Ectodermal cell (in vitro differentiated cells): ENCODE results near the gene CASP8.

Source experiments
- H3K27ac ChIP-seq: 2 replicates; pipeline ENCODE4 v1.7.0; 2013; ENCODE audit warnings: mild to moderate bottlenecking, low read depth, low read length; ENCODE audit not compliant: insufficient read depth, poor library complexity, severe bottlenecking
- H3K27me3 ChIP-seq: 2 replicates; pipeline ENCODE4 v1.7.0; 2013; ENCODE audit warnings: mild to moderate bottlenecking, low read length; ENCODE audit not compliant: insufficient read depth, control insufficient read depth, poor library complexity, severe bottlenecking
- H3K36me3 ChIP-seq: one replicate; pipeline ENCODE4 v1.7.0; 2013; ENCODE audit warnings: low read length; ENCODE audit not compliant: control insufficient read depth, insufficient read depth
- H3K4me1 ChIP-seq: one replicate; pipeline ENCODE4 v1.7.0; 2013; ENCODE audit warnings: low read length; ENCODE audit not compliant: control insufficient read depth, insufficient read depth
- H3K4me3 ChIP-seq: 2 replicates; pipeline ENCODE4 v1.7.0; 2013; ENCODE audit warnings: low read depth, low read length, control low read depth; ENCODE audit not compliant: insufficient read depth
- H3K9me3 ChIP-seq: 2 replicates; pipeline ENCODE4 v1.7.0; 2013; ENCODE audit warnings: mild to moderate bottlenecking, low read length, moderate library complexity; ENCODE audit not compliant: control insufficient read depth
- WGBS, 2 experiments: methylation state at CpG; one replicate each; pipeline ENCODE4 v1.1.7; 2013; ENCODE audit warnings: missing lambda C conversion rate in 2 of 2; 5-methylcytosine and 5-hydroxymethylcytosine counted together

CASP8 gene

GRCh38 chr2:201269764-201270163 lies 9.4 kb downstream of the CASP8 start:
- Histone ChIP-seq H3K27ac (no peak overlapping the region), H3K36me3 (no peaks in the 10 kb centered on the region), H3K4me3 (no peak overlapping the region), H3K9me3 (no peaks in the 10 kb centered on the region), H3K27me3 (no peaks in the 10 kb centered on the region), H3K4me1 (no peaks in the 10 kb centered on the region)
- no CpG with 5 or more reads among the region's 2 CpGs for WGBS, 2 experiments

GRCh38 chr2:201270293-201271001 lies 10.1 kb downstream of the CASP8 start:
- 94 to 96% methylated on average over 9 of the region's 9 CpGs for WGBS, 2 experiments
- Histone ChIP-seq H3K27ac (no peak overlapping the region), H3K4me1 (no peaks in the 10 kb centered on the region), H3K9me3 (no peaks in the 10 kb centered on the region), H3K36me3 (no peaks in the 10 kb centered on the region), H3K4me3 (no peak overlapping the region), H3K27me3 (no peaks in the 10 kb centered on the region)

GRCh38 chr2:201271917-201272316 lies 11.6 kb downstream of the CASP8 start:
- H3K36me3 ChIP-seq, result no peaks in the 10 kb centered on the region
- H3K4me1 ChIP-seq, result no peaks in the 10 kb centered on the region
- H3K27ac ChIP-seq, result no peak overlapping the region
- no peaks in the 10 kb centered on the region for H3K9me3 ChIP-seq
- 91 to 98% methylated on average over 2 of the region's 2 CpGs for WGBS, 2 experiments
- H3K4me3 ChIP-seq, result no peak overlapping the region
- H3K27me3 ChIP-seq, result no peaks in the 10 kb centered on the region

GRCh38 chr2:201273330-201273983 lies 13.1 kb downstream of the CASP8 start:
- Histone ChIP-seq H3K27me3 (no peaks in the 10 kb centered on the region), H3K9me3 (no peaks in the 10 kb centered on the region), H3K27ac (no peak overlapping the region), H3K4me3 (no peak overlapping the region), H3K36me3 (no peaks in the 10 kb centered on the region), H3K4me1 (no peaks in the 10 kb centered on the region)
- 90 to 96% methylated on average over 8 of the region's 9 CpGs for WGBS, 2 experiments

GRCh38 chr2:201275069-201275468 lies 14.7 kb downstream of the CASP8 start:
- Histone ChIP-seq H3K27ac (no peak overlapping the region), H3K36me3 (no peaks in the 10 kb centered on the region)
- WGBS, 2 experiments, result 94 to 95% methylated on average over 2 of the region's 2 CpGs

GRCh38 chr2:201275990-201276389 lies 15.7 kb downstream of the CASP8 start:
- Histone ChIP-seq H3K27me3 (no peaks in the 10 kb centered on the region), H3K36me3 (no peaks in the 10 kb centered on the region), H3K27ac (no peak overlapping the region), H3K4me3 (no peak overlapping the region), H3K9me3 (no peaks in the 10 kb centered on the region), H3K4me1 (no peaks in the 10 kb centered on the region)
- WGBS, 2 experiments, result 78 to 80% methylated on average over 5 of the region's 5 CpGs

More at GRCh38 chr2:201275069-201275468, 14.7 kb downstream of the CASP8 start:
- no peaks in the 10 kb centered on the region for H3K9me3 ChIP-seq
- H3K4me1 ChIP-seq, result no peaks in the 10 kb centered on the region
- H3K27me3 ChIP-seq, result no peaks in the 10 kb centered on the region
- no peak overlapping the region for H3K4me3 ChIP-seq

GRCh38 chr2:201276511-201276910 lies 16.2 kb downstream of the CASP8 start:
- H3K4me1 ChIP-seq, result no peaks in the 10 kb centered on the region
- WGBS, 2 experiments, result 94 to 95% methylated on average over 6 of the region's 6 CpGs
- H3K36me3 ChIP-seq, result no peaks in the 10 kb centered on the region
- H3K27me3 ChIP-seq, result no peaks in the 10 kb centered on the region
- no peak overlapping the region for H3K4me3 ChIP-seq
- no peaks in the 10 kb centered on the region for H3K9me3 ChIP-seq
- no peak overlapping the region for H3K27ac ChIP-seq

GRCh38 chr2:201279079-201279478 lies 18.7 kb downstream of the CASP8 start:
- Histone ChIP-seq H3K27me3 (no peaks in the 10 kb centered on the region), H3K4me1 (no peaks in the 10 kb centered on the region), H3K27ac (no peak overlapping the region), H3K36me3 (no peaks in the 10 kb centered on the region), H3K9me3 (no peaks in the 10 kb centered on the region), H3K4me3 (no peak overlapping the region)
- 94 to 95% methylated on average over 1 of the region's 1 CpG for WGBS, 2 experiments

- no peaks in the 10 kb centered on the region for H3K4me1 ChIP-seq
- H3K27me3 ChIP-seq, result no peaks in the 10 kb centered on the region
- no peak overlapping the region for H3K27ac ChIP-seq
- H3K9me3 ChIP-seq, result no peaks in the 10 kb centered on the region
- H3K36me3 ChIP-seq, result no peaks in the 10 kb centered on the region
- 88 to 100% methylated on average over 1 to 3 of the region's 3 CpGs for WGBS, 2 experiments
- no peak overlapping the region for H3K4me3 ChIP-seq
These were observed 20.1 kb downstream of the CASP8 start for GRCh38 chr2:201280191-201281040.

GRCh38 chr2:201285499-201285898 lies 25.2 kb downstream of the CASP8 start:
- no peaks in the 10 kb centered on the region for H3K4me1 ChIP-seq
- no peak overlapping the region for H3K27ac ChIP-seq
- 96 to 98% methylated on average over 1 of the region's 1 CpG for WGBS, 2 experiments
- H3K9me3 ChIP-seq, result no peaks in the 10 kb centered on the region
- no peak overlapping the region for H3K4me3 ChIP-seq
- H3K36me3 ChIP-seq, result no peaks in the 10 kb centered on the region
- H3K27me3 ChIP-seq, result no peaks in the 10 kb centered on the region
